ENCODE measurements around the gene WTAP.

The WTAP gene

GRCh38 chr6:159726918-159727716, at the start of gene WTAP:
Gene WTAP, plus strand, starts transcription at chr6:159727506. Its CDS starts 8,760 bp downstream, at chr6:159736266.
- TF ChIP-seq CTCF (IDR thresholded peaks at IDR 0.05; ENCODE audit: low read depth, low read length, missing control alignments): no peak

DNA sequence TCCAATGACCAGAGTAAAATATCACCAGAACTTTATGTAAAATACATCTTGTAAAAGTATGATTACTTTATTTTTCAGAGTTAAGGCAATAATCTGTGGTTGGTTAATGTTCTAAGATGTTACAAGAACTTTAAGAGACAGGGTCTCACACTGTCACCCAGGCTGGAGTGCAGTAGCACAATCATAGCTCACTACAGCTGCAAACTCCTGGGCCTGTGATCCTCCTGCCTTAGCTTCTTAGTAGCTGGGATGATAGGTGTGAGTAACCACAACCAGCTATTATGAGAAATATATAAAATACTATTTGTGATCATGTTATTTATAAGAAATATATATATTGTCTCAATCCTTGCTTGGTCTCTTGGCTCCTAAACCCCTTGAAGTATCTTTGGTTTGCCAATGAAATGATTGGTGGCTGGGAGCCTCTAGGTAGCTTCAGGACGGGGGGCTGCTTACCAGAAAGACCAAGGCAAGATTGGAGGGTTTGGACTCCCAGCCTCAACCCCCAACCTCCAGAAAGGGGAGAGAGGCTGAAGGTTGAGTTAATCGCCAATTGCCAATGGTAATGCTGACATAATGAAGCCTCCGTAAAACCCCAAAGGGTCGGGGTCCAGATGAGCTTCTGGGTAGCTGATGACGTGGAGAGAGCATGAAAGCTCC, 49.7 kb upstream of the WTAP start:
- DNase-seq (ENCODE audit: extremely low read depth, low read depth): no peak
- H3K4me3 ChIP-seq (replicated peaks; ENCODE audit: low read depth, low read length): no peak overlapping the region
- TF ChIP-seq CTCF (IDR thresholded peaks at IDR 0.05; ENCODE audit: low read depth, low read length, missing control alignments): no peak

More at GRCh38 chr6:159726918-159727716, at the start of gene WTAP:
- DNase-seq (ENCODE audit: extremely low read depth, low read depth): peak; percentile 79
- peak within 1 kb of the TSS; percentile 81 for H3K4me3 ChIP-seq (replicated peaks; ENCODE audit: low read depth, low read length)

- no peak for DNase-seq (ENCODE audit: extremely low read depth, low read depth)
- no peak overlapping the region for H3K4me3 ChIP-seq (replicated peaks; ENCODE audit: low read depth, low read length)
- TF ChIP-seq CTCF (IDR thresholded peaks at IDR 0.05; ENCODE audit: low read depth, low read length, missing control alignments): no peak
Measured at GRCh38 chr6:159678574-159678973, 48.7 kb upstream of the WTAP start.

GRCh38 chr6:159679091-159680077, 47.9 kb upstream of the WTAP start:
- H3K4me3 ChIP-seq (replicated peaks; ENCODE audit: low read depth, low read length): no peak overlapping the region
- no peak for DNase-seq (ENCODE audit: extremely low read depth, low read depth)
- no peak for TF ChIP-seq CTCF (IDR thresholded peaks at IDR 0.05; ENCODE audit: low read depth, low read length, missing control alignments)

DNA sequence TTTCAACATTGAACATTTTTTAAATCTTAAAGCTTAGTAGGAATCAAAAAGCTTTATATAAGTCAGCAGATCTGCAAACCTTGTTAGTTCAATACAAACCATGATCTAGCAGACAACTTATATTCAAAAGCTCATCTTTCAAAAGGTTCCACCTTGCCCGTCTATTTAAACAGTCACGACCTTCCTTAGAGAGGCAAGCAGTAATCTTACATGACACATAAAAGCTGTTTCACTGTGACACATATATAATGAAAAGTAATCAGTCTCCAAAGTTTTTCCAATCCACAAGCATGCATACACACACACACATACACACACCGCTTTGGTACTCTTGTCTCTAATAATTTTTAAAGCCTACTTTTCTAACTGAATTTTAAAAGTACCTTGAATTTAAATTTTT, 47.2 kb upstream of the WTAP start:
- no peak overlapping the region for H3K4me3 ChIP-seq (replicated peaks; ENCODE audit: low read depth, low read length)
- no peak for TF ChIP-seq CTCF (IDR thresholded peaks at IDR 0.05; ENCODE audit: low read depth, low read length, missing control alignments)
- DNase-seq (ENCODE audit: extremely low read depth, low read depth): no peak

DNA sequence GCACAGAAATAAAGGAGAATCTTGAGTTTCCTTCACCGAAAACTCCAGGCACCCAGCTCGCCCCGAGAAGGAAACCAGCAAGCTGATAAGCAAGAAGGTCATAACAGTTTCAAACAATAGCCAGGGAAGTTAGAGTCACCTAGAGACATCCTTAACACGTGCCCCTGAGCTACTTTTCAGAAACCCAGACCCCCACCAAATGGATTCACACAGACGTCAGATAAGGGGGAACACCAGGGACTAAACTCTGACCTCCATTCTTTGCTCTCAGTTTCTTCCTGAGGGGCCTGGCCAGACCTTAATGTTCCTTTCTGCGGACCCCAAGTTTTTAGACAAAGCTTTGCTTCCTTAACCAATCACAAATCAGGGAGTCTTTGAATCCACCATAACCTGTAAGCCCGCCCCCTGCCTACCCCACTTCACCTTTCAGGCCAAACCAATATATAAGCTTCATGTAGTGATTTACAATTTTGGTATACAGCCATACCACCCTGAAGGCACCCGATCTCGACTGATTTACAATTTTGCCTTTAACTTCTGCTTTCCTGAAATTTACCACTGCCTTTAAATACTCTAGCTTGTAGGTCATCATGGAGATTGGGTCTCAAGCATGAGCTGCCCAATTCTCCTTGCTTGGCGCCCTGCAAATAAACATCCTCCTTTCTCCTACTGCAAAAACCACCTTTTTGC, 46.0 kb upstream of the WTAP start:
- TF ChIP-seq CTCF (IDR thresholded peaks at IDR 0.05; ENCODE audit: low read depth, low read length, missing control alignments): no peak
- DNase-seq (ENCODE audit: extremely low read depth, low read depth): no peak
- H3K4me3 ChIP-seq (replicated peaks; ENCODE audit: low read depth, low read length): no peak overlapping the region

Measured in HFF-Myc (cell line).